Measurements from ENCODE around the gene PTPRE. TPM values are rescaled to one million over a fixed set of nuclear protein-coding genes. Genes with fewer than 3 reads are reported as not detected.
A peak's percentile ranks its signal among the peaks of the same experiment; 100 is the strongest.

PTPRE gene
- total RNA-seq, 3 donors from 2014 or later (not counting 1 experiment from before 2014, with no cell fraction given) = 274 to 280 (median 275) TPM

DNA sequence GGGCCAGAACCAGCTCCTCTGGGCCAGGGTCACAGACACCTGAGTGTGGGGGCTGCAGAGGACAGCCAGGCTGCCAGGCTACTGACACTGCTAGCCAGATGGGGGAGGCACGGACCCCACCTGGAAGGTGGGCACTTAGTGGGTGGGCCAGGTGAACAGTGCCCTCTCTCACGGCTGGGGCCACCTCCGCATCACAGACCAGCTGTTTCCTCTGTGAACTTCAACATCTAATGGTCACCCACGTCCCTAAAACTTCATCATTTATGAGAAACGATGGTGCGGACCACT is 138.9 kb downstream of the PTPRE start:
- H3K36me3 Mint-ChIP-seq = no peaks in the 10 kb centered on the region
- TF ChIP-seq, protein P1, sequence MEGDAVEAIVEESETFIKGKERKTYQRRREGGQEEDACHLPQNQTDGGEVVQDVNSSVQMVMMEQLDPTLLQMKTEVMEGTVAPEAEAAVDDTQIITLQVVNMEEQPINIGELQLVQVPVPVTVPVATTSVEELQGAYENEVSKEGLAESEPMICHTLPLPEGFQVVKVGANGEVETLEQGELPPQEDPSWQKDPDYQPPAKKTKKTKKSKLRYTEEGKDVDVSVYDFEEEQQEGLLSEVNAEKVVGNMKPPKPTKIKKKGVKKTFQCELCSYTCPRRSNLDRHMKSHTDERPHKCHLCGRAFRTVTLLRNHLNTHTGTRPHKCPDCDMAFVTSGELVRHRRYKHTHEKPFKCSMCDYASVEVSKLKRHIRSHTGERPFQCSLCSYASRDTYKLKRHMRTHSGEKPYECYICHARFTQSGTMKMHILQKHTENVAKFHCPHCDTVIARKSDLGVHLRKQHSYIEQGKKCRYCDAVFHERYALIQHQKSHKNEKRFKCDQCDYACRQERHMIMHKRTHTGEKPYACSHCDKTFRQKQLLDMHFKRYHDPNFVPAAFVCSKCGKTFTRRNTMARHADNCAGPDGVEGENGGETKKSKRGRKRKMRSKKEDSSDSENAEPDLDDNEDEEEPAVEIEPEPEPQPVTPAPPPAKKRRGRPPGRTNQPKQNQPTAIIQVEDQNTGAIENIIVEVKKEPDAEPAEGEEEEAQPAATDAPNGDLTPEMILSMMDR (IDR thresholded peaks at IDR 0.05) = no peak
- Histone ChIP-seq H3K9me3 (ENCODE audit: control insufficient read depth, insufficient read depth, low read length) (no peaks in the 10 kb centered on the region), H3K27ac (ENCODE audit: low read length) (peak overlapping the region; percentile 96), H3K4me3 (ENCODE audit: low read length) (no peak overlapping the region), H3K4me1 (ENCODE audit: control insufficient read depth, insufficient read depth, low read length) (peaks cover 71% of the 10 kb centered on the region), H3K36me3 (ENCODE audit: control insufficient read depth, insufficient read depth, low read length) (peaks cover 10% of the 10 kb centered on the region), H3K27me3 (ENCODE audit: control insufficient read depth, insufficient read depth, low read length) (no peaks in the 10 kb centered on the region)
- H3K4me3 Mint-ChIP-seq = peak overlapping the region; percentile 61
- 91% methylated on average over 6 of the region's 6 CpGs for WGBS (ENCODE audit: insufficient coverage)
- peak overlapping the region; percentile 97 to 99 for H3K27ac Mint-ChIP-seq
- no peak for ATAC-seq
- H3K4me1 Mint-ChIP-seq = peaks cover 52 to 71% of the 10 kb centered on the region in 2 donors
- no peak for DNase-seq
- intact Hi-C loops (cut with micrococcal nuclease) = no loop called here
- H3K27me3 Mint-ChIP-seq (ENCODE audit: low read depth in 2 of 2) = no peaks in the 10 kb centered on the region
- H3K9me3 Mint-ChIP-seq = no peaks in the 10 kb centered on the region

DNA sequence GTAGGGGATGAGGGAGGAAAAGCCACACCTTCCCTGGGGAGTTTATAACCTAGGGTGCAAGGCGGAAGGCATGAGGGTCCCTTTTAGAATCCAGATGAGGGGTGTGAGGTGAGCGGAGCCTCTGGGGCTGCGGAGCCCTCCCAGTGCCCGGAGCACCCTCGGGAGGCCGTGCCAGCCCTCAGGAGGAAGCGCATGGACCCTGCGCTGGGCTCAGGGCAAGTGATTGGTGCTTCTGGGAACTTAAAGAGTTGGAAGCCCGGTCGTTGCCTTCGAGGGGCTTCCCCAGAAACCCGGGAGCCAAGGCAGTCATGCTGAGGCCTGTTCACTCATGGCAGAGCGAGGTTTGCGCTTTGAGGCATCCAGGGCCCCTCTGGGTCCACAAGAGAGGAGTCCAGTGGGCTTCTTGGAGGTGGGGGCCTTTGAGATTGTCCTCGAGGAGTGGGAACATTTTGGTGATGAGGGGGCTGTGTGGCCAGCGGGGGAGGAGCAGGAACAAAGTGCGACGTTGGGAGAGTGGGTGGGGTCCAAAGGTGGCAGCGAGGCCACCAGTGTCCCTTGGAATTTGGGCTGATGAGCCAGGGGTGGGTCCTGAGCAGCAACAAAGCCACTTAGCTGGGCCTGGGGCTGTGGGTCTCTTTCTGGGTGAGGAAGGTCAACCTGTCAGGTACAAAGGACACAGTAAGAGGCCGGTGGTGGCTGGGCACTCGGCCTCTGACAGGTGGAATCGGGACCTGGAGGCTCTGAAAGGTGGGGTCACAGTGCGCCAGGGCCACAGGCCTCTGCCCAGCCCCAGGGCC is 139.5 kb downstream of the PTPRE start:
- TF ChIP-seq, protein P1 (IDR thresholded peaks at IDR 0.05) = no peak
- 91% methylated on average over 23 of the region's 23 CpGs for WGBS (ENCODE audit: insufficient coverage)

GRCh38 chr10:128046953-128047290 is 140.0 kb downstream of the PTPRE start:
- Histone ChIP-seq H3K9me3 (ENCODE audit: control insufficient read depth, insufficient read depth, low read length) (no peaks in the 10 kb centered on the region), H3K4me3 (ENCODE audit: low read length) (peak overlapping the region; percentile 61), H3K4me1 (ENCODE audit: control insufficient read depth, insufficient read depth, low read length) (peaks cover 79% of the 10 kb centered on the region), H3K27ac (ENCODE audit: low read length) (peak overlapping the region; percentile 96), H3K27me3 (ENCODE audit: control insufficient read depth, insufficient read depth, low read length) (no peaks in the 10 kb centered on the region), H3K36me3 (ENCODE audit: control insufficient read depth, insufficient read depth, low read length) (peaks cover 20% of the 10 kb centered on the region)
- Mint-ChIP-seq H3K4me1 (peaks cover 61 to 76% of the 10 kb centered on the region in 2 donors), H3K9me3 (no peaks in the 10 kb centered on the region), H3K27ac (peak overlapping the region; percentile 97 to 99), H3K36me3 (no peaks in the 10 kb centered on the region), H3K27me3 (ENCODE audit: low read depth in 2 of 2) (no peaks in the 10 kb centered on the region), H3K4me3 (peak overlapping the region; percentile 96)
- DNase-seq (no peak), ATAC-seq (no peak)
- WGBS (ENCODE audit: insufficient coverage) = 80% methylated on average over 8 of the region's 10 CpGs
- TF ChIP-seq, protein P1 (IDR thresholded peaks at IDR 0.05) = no peak
- intact Hi-C loops (cut with micrococcal nuclease) = loop anchor here (1.0 kb wide), 1 partner anchor 12 kb away; no protein-coding TSS in a partner anchor

More for the DNA sequence above, 139.5 kb downstream of the PTPRE start:
- Histone ChIP-seq H3K27ac (ENCODE audit: low read length) (peak overlapping the region; percentile 96), H3K36me3 (ENCODE audit: control insufficient read depth, insufficient read depth, low read length) (peaks cover 15% of the 10 kb centered on the region), H3K27me3 (ENCODE audit: control insufficient read depth, insufficient read depth, low read length) (no peaks in the 10 kb centered on the region), H3K9me3 (ENCODE audit: control insufficient read depth, insufficient read depth, low read length) (no peaks in the 10 kb centered on the region), H3K4me1 (ENCODE audit: control insufficient read depth, insufficient read depth, low read length) (peaks cover 76% of the 10 kb centered on the region), H3K4me3 (ENCODE audit: low read length) (no peak overlapping the region)
- intact Hi-C loops (cut with micrococcal nuclease) = no loop called here
- DNase-seq (no peak), ATAC-seq (no peak)
- H3K27me3 Mint-ChIP-seq (ENCODE audit: low read depth in 2 of 2) = no peaks in the 10 kb centered on the region
- H3K4me3 Mint-ChIP-seq = peak overlapping the region; percentile 61
- no peaks in the 10 kb centered on the region for H3K36me3 Mint-ChIP-seq
- H3K4me1 Mint-ChIP-seq = peaks cover 58 to 74% of the 10 kb centered on the region in 2 donors
- H3K9me3 Mint-ChIP-seq = no peaks in the 10 kb centered on the region
- H3K27ac Mint-ChIP-seq = peak overlapping the region; percentile 97 to 99
